Measurements from ENCODE around the gene PAQR5.
"Not testable (repeated sequence)": the region's sequence is repeated elsewhere in the genome, so short reads cannot be mapped to it uniquely, and the experiment has no call there.

Gene PAQR5

DNA sequence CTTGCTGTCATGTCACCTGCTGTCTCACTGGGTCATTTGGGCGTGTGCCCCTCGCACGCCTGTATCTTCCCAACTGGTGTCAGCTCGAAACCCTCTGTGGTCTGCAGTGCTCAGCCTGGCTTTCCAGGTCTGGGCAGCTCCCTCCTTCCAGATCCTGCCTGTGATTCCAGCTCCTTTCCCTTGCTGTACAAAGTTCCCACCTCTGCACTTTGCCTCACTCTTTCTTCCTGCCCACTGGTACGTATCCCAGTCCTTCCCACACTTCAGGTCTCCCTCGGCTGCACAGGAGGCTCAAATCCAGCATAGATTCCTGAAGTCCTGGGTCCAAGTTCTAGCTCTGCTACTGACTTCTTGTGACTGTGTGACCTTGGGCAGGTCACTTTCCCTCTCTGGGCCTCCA is 2.1 kb upstream of the PAQR5 start:
- DNase-seq (ENCODE audit: extremely low read depth, low read depth), result no peak
- TF ChIP-seq, protein P1, sequence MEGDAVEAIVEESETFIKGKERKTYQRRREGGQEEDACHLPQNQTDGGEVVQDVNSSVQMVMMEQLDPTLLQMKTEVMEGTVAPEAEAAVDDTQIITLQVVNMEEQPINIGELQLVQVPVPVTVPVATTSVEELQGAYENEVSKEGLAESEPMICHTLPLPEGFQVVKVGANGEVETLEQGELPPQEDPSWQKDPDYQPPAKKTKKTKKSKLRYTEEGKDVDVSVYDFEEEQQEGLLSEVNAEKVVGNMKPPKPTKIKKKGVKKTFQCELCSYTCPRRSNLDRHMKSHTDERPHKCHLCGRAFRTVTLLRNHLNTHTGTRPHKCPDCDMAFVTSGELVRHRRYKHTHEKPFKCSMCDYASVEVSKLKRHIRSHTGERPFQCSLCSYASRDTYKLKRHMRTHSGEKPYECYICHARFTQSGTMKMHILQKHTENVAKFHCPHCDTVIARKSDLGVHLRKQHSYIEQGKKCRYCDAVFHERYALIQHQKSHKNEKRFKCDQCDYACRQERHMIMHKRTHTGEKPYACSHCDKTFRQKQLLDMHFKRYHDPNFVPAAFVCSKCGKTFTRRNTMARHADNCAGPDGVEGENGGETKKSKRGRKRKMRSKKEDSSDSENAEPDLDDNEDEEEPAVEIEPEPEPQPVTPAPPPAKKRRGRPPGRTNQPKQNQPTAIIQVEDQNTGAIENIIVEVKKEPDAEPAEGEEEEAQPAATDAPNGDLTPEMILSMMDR (IDR thresholded peaks at IDR 0.05; ENCODE audit: low read depth, low read length), result no peak

- TF ChIP-seq, protein P1 (IDR thresholded peaks at IDR 0.05; ENCODE audit: low read depth, low read length), result no peak
- DNase-seq (ENCODE audit: extremely low read depth, low read depth), result no peak
Observed at GRCh38 chr15:69297642-69298353, 914 bp upstream of the PAQR5 start.

DNA sequence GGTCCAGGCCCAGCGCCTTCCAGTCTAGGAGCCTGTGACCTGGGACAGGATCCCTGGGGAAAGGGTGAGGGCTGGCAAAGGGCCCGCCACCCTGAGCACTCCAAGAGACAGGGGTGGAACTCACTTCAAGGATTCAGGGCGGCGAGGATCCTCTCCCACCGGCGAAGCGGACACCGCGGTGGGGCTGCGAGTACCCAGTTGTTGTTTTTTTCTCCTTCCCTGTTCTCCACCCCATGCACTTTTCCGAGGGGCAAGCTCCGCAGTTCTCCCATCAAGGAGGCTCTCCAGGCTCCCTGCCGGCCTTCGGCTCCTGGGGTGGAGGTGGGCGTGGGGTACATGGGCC is 387 bp upstream of the PAQR5 start:
- DNase-seq (ENCODE audit: extremely low read depth, low read depth), result no peak
- TF ChIP-seq, protein P1 (IDR thresholded peaks at IDR 0.05; ENCODE audit: low read depth, low read length), result no peak

- DNase-seq (ENCODE audit: extremely low read depth, low read depth), result no peak
- TF ChIP-seq, protein P1 (IDR thresholded peaks at IDR 0.05; ENCODE audit: low read depth, low read length), result no peak
Observed at GRCh38 chr15:69299451-69299886, 757 bp downstream of the PAQR5 start.

GRCh38 chr15:69299943-69300588 is 1.4 kb downstream of the PAQR5 start:
- DNase-seq (ENCODE audit: extremely low read depth, low read depth), result no peak
- TF ChIP-seq, protein P1 (IDR thresholded peaks at IDR 0.05; ENCODE audit: low read depth, low read length), result no peak

DNA sequence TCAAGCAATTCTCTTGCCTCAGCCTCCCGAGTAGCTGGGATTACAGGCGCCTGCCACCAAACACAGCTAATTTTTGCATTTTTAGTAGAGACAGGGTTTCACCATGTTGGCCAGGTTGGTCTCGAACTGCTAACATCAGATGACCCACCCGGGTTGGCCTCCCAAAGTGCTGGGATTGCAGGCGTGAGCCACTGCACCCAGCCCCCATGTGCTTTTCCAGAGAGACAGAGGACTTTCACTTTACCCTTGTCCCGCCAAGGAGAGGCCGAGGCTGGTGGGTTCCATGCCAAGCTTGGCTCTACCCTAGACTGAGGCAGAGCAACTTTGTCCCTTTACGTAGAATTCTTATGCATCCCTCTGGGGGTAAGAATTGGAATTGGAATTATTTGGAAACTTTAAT is 2.4 kb downstream of the PAQR5 start:
- DNase-seq (ENCODE audit: extremely low read depth, low read depth), result not testable (repeated sequence)

DNA sequence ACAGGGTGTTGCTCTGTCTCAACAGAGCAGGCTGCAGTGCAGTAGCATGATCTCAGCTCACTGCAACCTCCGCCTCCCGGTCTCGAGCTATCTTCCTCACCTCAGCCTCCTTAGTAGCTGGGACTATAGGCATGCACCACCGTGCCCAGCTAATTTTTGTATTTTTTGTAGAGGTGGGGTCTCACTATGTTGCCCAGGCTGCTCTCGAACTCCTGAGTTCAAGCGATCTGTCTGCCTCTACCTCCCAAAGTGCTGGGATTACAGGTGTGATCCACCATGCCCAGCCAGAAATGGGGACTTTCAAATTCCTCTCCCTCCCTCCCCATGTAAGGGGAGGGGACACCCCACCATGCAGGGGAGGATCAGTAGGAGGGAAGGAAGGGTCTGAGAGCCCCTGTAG is 3.4 kb downstream of the PAQR5 start:
- not testable (repeated sequence) for DNase-seq (ENCODE audit: extremely low read depth, low read depth)

GRCh38 chr15:69302929-69303328 is 4.2 kb downstream of the PAQR5 start:
- TF ChIP-seq, protein P1 (IDR thresholded peaks at IDR 0.05; ENCODE audit: low read depth, low read length), result no peak
- DNase-seq (ENCODE audit: extremely low read depth, low read depth), result no peak

Measured in AG09319 (cell line).